CMK (cell line): Measurements from ENCODE around the gene VWCE.

Experiments
- DNase-seq: peaks from one replicate; pipeline ENCODE4 v3.0.0-alpha.2; 2010; ENCODE audit warnings: low read depth

VWCE gene

DNA sequence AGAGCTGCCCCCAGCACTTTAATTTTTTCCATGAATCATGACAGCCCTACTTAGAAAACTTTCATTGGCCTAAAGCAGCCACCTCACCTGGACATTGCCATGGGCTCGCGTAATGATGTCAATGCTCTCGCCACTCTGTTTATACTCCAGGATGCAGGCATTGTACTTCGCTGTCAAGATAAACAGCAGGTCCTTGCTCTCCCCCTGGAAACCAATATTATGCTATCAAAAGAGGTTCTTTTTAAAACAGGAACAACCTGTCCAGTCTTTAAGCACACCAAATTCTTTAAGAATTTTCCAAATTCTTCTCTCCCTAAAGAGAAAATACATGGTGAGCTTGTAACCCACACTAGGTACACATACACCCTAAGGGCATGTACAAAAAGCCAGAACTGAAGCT, 34.8 kb upstream of the VWCE start:
- DNase-seq: no peak

DNA sequence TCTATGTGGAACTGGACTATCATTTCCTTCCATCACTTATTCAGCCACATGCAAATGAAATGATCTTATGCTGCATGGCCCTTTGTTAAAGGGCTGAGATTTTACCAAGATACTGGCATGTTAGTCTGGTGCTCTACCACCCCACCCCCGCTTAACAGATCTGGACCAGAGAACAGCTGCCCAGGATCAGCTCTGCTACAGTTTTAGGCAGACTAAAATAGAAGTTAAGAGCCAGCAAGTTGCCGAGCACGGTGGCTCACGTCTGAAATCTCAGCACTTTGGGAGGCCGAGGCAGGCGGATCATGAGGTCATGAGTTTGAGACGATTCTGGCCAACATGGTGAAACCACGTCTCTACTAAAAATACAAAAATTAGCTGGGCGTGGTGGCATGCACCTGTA, 33.2 kb upstream of the VWCE start:
- no peak for DNase-seq

DNA sequence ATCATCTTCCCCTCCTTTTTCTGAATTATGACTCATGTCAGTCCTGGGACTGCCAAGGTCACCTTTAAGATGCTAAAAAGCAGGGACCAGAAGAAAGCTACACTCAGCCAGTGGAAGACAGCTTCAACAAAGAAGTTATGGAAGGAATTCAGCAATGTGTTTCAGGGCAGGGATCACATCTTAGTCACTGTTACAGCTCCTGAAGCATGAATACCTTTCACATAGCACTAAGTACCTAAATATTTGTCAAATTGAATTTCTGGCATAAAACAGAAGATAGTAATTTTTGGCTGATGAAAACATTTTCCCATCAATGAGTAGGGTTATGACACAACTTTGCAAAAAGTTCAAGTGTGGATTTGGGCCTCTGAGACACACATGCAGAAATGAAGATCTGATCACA, 32.6 kb upstream of the VWCE start:
- no peak for DNase-seq

DNA sequence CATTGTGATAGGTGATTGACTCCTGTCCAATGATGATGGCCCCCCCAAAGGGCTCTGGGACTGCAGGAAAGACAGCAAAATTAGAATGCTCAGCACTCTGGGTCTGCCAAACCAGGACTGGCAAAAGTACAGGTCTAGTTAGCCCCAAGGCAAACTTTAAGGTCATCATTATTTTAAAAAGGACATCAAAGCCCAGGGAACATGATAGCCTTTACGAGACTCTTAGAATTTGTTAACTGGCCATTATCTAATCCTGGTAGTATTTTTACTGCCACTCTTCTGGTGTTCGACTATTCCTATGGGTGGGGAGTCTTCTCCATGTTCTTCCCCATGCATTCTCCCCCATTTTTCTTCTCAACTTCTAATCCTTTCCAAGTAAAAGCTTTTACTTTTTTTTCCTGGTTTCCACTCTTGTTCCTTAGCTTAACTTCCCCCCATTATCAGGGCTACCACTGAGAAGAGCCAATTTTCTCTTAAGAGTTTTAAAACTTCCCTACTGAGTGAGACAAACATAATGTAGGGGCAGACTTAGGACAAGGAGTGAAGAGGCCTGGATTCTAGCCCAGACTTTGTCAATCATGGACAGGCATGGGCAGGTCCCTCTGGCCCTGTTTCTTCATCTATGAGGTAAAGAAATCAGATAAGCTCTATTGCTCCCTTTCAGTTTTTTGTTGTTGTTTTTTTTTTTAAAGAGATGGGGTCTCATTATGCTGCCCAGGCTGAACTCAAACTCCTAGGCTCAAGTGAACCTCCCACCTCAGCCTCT, 30.7 kb upstream of the VWCE start:
- no peak for DNase-seq

DNA sequence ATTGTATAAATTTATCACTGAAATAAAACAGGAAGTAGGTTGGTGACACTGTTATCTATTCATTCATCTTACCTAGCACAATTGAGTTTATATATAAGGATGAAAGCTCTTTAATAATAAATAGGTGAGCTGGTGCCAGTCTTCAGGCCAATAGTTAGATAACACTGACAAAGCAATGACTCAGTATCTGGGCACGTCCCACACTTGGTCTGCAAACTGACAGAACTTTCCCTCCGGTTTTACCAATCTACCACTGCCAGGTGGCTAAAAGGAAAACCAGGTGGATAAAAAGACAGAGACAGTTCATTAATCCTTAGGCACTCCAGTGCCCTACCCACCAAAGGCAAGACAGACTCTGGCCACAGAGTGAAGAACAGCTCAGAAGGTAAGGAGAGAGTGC, 20.1 kb upstream of the VWCE start:
- no peak for DNase-seq

DNA sequence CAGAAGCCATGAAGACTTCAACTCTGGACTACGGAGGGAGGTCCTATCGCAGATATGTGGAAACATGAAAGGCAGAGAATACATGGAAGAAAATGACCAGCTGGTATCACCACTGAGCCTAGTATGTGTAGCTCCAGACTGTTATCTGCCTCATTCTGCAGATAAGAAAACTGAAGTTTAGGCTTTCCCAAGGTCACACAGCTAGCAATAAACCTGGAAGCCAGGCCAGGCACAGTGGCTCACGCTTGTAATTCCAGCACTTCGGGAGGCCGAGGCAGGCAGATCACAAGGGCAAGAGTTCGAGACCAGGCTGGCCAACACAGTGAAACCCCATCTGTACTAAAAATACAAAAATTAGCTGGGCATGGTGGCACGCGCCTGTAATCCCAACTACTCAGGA, 15.6 kb upstream of the VWCE start:
- no peak for DNase-seq

DNA sequence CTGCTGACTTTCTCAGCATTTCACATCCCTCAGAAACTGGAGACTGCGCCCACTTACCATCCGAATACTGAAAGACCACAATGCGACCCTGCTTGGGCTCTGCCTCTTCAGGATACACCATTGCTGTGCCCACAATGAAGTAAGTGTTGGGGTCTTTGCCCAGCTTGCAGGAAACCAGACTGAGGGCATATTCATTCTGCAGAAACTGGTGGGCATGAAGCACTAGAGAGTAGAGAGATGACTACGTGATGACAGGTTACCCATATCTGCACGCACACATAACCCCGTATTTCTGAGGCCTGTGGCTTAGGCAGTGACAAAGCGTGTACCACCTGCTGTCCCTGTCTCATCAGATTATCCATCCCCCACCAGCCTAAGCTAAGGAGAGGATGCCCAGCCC, 14.6 kb upstream of the VWCE start:
- DNase-seq: no peak

DNA sequence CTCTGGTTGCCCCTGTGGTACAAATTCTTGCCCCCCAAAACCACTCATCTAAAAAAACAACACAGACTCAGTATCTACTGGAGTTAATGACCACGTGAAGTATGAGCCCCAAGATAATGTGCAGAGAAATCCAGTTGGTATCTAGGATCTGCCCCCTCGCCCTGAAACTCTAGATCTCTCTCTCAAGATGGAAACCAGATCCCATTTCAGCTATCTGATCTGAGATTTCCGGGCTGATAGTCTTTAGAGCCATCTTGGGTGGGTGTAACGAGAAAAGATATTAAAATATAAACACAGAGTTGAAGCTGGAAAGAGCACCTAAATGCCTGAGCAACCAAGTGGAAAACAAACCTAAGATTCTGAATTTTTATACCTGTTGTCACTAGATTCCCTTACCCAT, 14.0 kb upstream of the VWCE start:
- DNase-seq: no peak

DNA sequence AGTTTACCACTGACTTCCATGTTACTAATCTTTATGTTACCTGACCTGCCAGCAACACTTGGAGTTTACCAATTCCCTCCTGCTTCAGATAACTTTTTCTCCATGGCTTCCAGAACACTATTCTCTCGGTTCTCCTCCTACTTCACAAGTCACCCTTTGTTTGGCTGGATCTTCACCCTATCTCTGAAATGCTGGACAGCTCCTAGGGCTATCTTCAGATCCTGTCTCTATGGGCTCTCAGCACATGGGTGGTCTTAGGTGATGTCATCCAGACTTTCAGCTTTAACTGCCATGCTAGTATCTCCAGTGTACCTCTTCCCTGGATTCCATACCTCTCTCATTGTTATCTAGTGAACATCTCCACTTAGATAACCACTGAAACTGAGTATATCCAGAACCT, 12.2 kb upstream of the VWCE start:
- no peak for DNase-seq

DNA sequence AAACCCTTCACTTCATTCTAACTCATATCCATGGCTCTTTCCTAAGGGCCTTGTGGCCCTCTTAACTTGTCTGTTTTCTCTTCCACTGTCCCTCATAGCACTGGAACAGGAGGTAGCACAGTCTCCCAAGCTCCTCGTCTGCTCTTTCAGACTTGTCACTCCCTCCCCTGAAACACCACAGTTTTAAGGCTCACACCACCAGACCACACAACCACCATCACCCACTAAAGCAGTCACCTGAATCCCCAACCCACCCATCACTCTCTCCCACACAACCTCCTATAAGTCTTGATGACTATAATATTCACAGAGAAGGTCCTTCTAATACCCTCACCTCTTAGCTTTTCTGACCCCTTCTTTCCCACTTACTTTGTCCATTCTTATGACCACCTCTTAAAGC, 11.1 kb upstream of the VWCE start:
- no peak for DNase-seq

DNA sequence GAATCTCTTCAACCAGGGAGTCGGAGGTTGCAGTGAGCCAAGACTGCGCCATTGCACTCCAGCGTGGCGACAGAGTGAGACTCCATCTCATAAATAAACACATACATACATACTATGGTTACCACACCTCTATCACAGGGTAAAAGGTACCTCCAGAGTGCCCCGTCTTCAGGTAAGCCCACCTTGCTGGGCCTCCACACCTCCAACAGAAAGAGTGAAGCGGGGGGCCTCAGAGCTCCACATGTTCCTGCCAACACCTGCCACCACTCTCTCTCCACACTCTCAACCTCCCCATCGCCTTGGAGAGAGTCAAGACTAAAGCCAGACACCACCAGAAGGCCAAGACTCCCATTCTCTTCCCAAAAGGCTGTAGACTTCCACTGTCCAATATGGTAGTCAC, 10.3 kb upstream of the VWCE start:
- DNase-seq: no peak

DNA sequence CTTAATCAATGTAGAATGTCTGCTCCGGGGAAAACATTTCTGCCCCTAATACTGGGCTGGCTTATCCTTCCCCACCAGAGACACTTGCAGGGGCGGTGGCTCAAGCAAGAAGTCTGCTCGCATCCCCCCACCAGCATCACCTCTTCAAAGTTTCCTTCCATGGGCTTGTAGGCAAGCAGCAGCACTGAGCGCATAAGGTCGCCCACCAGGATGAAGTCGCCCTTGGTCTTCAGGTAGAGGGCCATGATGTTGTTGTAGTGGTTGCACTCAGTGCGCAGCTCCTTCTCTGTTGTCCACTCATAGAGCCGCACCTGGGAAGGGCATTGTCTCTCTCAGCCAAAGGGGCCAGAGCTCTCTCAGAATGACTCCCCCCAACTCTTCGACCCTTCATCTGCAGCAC, 8.6 kb upstream of the VWCE start:
- DNase-seq: no peak

DNA sequence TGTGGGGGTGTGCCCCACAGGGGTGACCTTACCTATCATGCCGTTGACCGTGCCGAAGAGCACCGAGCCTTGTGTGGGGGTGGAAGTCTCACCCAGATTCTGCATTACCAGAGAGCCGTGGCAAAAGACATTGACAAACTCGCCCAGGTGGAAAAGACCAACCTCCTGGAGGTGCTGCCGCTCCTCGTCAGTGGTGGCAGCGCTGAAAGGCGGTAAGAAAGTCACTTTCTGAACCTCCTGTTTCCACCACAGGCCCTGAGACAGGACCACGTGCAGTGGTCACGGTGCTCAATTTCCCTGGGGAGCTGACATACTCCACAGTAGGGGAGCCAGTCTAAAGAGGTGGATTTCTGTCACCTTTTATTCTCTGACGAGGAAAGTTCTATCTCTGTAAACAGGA, 7.4 kb upstream of the VWCE start:
- DNase-seq: no peak

DNA sequence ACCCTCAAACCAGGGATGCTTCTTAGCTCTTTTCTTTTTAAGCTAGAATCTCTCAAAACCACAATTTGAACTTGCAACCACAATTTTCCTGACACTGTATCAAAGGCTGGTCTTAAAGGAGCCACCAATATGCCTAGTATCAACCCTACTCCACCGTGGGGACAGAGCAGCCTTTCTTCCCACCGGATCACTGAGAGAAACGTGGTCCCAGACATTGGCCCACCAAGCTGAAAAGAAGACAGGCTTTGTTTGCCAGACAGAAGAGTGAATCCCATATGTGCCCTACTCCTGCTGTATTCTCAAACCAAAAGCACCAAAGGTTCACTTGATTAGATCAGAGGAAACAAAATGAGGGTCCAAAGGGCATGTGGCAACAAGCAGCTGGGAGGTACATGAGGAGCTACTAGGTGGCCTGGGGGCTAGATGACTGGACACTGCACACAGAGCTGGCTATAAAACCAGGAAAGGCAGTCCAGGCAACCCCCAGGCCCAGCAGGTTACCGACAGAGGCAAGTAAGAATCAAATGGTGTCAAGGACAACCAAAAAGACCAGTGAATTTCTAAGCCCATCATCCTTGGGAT, 3.6 kb upstream of the VWCE start:
- DNase-seq: no peak

DNA sequence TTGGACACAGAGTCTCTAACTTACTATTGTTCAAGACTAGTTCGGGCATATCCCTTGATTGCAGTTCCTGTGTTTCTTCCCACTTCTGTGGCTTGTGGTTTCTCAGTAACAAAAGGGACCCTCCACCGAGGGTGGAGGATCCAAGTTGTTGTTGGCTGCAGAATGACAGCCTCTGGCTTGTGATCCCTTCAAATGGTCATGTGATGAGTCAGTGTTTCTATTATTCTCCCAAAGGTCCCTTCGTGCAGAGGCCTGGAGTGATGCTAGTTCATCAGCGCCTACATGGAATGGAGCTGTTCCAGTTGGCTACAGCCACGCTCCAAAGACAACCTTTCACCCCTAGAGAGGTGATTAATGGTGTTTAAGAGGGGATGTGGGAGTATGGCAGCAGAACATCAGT, 2.6 kb upstream of the VWCE start:
- DNase-seq: no peak

DNA sequence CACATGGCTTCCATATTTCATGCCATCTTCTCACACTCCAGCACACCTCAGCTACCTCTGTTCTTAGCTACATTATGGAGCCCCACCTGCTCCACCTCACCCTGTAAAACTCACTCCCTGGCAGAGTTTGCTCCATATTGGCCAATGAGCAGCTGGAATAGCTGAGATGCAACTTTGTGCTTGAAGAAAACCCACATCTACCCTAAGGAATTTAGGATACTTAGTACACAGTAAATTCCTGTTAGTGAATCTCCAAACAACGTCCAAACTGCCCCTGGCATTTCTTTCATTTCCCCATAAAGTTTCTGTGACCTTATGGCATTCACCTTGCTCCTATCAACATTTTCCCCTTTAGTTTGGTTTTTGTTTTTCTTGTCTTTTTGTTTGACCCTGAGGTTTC, 2.2 kb upstream of the VWCE start:
- DNase-seq: no peak

DNA sequence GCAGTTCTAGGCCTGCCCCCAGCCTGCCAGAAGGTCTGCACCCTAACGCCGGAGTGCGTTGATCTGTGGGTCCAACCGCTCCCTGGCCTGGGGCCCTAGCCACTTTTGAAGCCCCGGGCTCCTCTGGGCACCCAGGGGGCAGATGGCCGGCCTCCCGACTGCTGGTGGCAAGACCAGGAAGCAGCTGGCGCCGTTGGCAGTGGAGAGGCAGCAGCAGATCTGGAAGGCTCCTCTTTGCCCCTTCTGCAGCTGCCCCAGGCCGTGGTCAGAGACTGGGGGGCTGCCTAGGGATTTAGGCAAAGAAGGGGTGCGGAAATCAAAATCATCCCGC, 445 bp upstream of the VWCE start:
- DNase-seq: no peak

DNA sequence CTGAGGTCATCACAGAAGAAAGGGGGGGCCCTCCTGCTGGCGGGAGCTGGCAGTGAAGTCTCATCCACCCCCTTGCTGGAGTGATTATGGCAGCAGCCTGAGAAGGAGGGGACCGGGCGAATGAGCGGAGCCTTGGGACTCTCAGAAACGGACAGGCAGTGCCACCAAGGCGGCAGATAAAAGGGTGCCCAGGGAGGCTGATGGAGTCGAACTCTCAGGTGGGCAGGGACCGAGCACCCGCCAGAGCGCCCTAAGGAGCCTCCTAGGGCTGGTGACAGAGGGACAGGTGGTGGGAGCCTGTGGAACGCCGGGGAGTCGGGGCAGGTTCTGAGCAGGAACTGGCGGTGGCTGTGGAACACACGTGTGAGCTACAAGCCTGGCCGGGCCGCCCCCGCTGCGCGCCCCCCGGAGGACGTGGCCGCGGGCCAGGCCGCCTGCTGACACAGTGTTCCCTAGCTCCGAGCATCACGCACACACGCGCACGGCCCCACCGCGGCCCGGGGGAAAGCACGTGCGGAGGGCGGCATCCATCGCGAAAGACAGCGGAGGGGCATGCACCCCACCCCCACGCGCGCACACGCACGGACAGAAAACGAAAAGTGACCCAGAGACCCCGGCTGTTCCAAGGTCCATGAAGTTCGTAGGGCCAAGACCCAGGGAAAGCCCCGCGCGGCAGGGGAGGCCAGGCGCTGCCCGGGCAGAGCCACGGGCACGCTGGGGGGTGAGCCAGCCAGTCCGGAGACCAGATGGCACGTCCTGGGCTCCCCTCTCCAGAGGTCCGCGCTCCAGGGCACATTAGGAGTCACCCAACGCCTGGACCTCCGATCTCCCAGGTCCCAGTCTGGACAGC, 1.0 kb downstream of the VWCE start:
- peak; percentile 9 for DNase-seq

DNA sequence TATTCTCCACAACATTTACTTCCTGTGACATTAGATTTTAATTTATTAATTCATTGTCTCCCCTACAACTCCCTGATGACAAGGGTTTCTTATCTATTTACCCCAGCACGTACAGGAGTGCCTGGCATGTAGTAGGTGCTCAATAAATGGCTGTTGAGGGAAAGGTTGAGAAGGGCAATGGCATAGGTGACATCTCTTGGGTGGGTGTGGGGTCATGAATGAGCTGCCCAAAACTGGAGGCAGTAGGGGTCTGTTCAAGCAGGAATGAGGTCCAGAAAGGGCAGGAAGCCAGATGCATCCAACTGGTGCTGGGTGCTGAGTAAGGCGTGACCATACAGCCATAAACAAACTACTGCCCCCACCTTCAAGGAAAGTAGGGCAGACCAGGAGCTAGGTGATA, 2.8 kb downstream of the VWCE start:
- DNase-seq: no peak

DNA sequence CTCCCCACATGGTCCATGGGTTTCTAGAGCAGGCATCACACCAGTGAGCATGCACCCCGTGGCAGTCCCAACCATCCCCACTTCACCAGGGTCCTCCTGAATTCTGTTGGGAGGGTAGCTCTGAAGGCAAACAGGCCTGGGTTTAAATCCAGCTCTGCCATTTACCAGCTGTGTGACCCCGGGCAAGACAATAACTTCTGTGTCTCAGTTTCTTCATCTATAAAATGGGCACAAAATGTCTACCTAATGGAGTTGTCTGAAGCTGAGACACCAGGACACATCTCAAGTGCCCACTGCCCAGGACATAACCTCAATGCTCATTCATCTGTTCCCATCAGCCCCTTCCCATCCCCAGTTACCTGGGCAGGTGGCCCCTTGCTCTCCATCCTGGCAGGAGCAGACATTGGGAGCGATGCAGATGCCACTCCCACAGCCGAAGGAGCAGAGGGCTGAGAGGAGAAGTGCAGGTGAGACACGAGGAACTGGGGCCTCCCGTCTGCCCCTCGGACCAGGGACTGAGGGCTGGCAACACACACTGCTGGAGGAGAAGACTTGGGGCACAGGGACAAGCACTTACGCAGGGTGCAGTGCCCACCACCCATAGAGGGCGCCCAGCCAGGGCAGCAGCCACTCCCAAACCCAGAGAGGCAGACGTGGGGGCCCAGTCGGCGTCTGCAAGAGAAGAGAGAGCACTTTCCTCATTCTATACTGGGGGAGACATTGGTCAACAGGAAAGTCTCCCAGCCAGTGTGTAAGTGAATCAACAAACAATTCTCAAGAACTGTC, 4.0 kb downstream of the VWCE start:
- DNase-seq: no peak

DNA sequence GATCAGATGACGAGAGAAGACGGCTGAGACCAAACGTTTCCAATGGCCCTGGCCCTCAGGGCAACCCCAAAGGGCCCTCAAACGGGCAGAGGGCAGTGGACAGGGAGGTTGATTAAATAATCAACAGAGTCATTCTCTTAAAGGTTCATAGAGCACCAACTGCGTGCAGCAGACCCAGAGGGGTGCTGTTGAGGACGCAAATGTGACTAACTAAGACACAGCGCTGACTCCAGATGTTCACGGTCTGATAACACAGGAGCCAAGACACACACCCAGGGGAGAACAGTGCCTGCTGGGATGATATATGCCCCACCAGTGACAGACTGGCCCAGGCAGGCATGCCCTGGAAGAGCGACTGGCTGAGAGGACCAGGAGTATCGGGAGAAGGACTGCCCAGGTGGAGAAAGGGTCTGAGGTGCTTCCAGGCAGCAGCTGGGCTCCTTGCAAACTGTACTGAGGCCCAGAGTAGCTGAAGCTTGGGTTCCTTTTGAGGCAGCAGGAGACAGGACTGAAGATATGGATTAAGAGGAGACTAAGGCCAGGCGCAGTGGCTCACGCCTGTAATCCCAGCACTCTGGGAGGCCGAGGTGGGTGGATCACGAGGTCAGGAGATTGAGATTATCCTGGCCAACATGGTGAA, 7.7 kb downstream of the VWCE start:
- DNase-seq: peak; percentile 43

DNA sequence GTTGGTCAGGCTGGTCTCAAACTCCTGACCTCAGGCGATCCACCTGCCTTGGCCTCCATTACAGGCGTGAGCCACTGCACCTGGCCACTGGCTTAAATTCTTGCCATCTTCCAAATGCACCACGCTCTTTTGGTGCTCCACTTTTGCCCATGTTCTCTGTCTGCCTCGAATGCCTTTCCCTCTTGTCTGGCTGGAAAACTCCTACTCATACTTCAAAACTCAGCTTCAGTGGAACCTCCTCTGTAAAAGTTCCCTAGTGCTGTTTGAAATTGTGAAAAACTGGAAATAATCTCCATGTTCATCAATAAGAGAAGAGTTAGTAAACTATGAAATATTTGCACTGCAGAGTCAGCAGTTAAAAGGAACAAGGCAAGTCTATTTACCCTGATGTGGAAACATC, 11.5 kb downstream of the VWCE start:
- DNase-seq: no peak
